H1 (cell line): ENCODE measurements around the gene CRK. TPM values are rescaled to one million over a fixed set of nuclear protein-coding genes. Genes with fewer than 3 reads are reported as not detected.

Experiments used
- CTCF ChIA-PET: fragments of 300-600 bp; sonication (Branson Sonifier 250); formaldehyde crosslinking; loops from one replicate; lab custom pipeline; 2021; ENCODE audit not compliant: partially characterized antibody; lab: Charles Lee
- POLR2A ChIA-PET: fragments of 300-600 bp; sonication (Branson Sonifier 250); formaldehyde crosslinking; loops from one replicate; lab custom pipeline; 2021; ENCODE audit warnings: inconsistent platforms; ENCODE audit not compliant: partially characterized antibody; lab: Charles Lee
- DNase-seq, 2 experiments: peaks; one replicate each; pipeline versions ENCODE4 v3.0.0 to v3.0.0-alpha.2; 2010 to 2022; ENCODE audit warnings: low spot score in 2 of 2, low read depth in 1 of 2, mixed read lengths in 1 of 2
- FAIRE-seq: peaks from 2 replicates; lab custom pipeline; 2011; peaks lifted over from hg19 to GRCh38; lab: Jason Lieb, UNC
- H2AFZ ChIP-seq: 2 replicates; pipeline ENCODE4 v1.8.1; 2012; ENCODE audit warnings: low read length, inconsistent platforms
- H2AK5ac ChIP-seq: 2 replicates; pipeline ENCODE4 v1.6.1; 2013; ENCODE audit warnings: low read depth, low read length
- H2BK120ac ChIP-seq: replicated peaks from 2 replicates; pipeline ENCODE3; 2013; ENCODE audit warnings: low read depth, low read length, inconsistent platforms
- H2BK12ac ChIP-seq: 2 replicates; pipeline ENCODE4 v1.6.1; 2013; ENCODE audit warnings: low read depth, low read length
- H2BK15ac ChIP-seq: 2 replicates; pipeline ENCODE4 v1.6.1; 2013; ENCODE audit warnings: low read length
- H2BK20ac ChIP-seq: 2 replicates; pipeline ENCODE4 v1.6.1; 2013; ENCODE audit warnings: low read length
- H2BK5ac ChIP-seq: 2 replicates; pipeline ENCODE4 v1.6.1; 2013; ENCODE audit warnings: low read depth, low read length
- H3K14ac ChIP-seq: 2 replicates; pipeline ENCODE4 v1.6.1; 2013; ENCODE audit warnings: inconsistent platforms; ENCODE audit not compliant: insufficient read length
- H3K18ac ChIP-seq: 2 replicates; pipeline ENCODE4 v1.6.1; 2013; ENCODE audit warnings: low read length; ENCODE audit errors: extremely low read depth
- H3K23ac ChIP-seq: 2 replicates; pipeline ENCODE4 v1.6.1; 2013; ENCODE audit warnings: inconsistent platforms; ENCODE audit not compliant: insufficient read length
- H3K23me2 ChIP-seq: 2 replicates; pipeline ENCODE4 v1.6.1; 2013; ENCODE audit warnings: low read depth, low read length
- H3K27ac ChIP-seq: 2 replicates; pipeline ENCODE4 v1.6.1; 2011; ENCODE audit warnings: low read depth, low read length, inconsistent platforms
- H3K27me3 ChIP-seq, 4 experiments: replicated peaks in 1 of 4; 1 replicate in 1 of 4; 2 replicates in 3 of 4; pipeline versions ENCODE4 v1.6.1 to v1.8.1; 2011 to 2013; ENCODE audit warnings: low read length in 3 of 4, mild to moderate bottlenecking in 3 of 4, inconsistent platforms in 2 of 4, mixed read lengths in 2 of 4, moderate library complexity in 1 of 4; ENCODE audit not compliant: control insufficient read depth in 3 of 4, insufficient read depth in 3 of 4; ENCODE audit errors: extremely low read depth in 1 of 4
- H3K36me3 ChIP-seq, 4 experiments: 2 replicates each; pipeline versions ENCODE4 v1.6.1 to v1.8.1; 2011 to 2013; ENCODE audit warnings: mild to moderate bottlenecking in 4 of 4, low read length in 3 of 4, moderate library complexity in 2 of 4, control low read depth in 1 of 4, inconsistent platforms in 1 of 4; ENCODE audit not compliant: insufficient read depth in 4 of 4, control insufficient read depth in 2 of 4
- H3K4ac ChIP-seq: replicated peaks from 2 replicates; pipeline ENCODE3; 2013; ENCODE audit warnings: low read length, low read depth, mixed read lengths, inconsistent platforms; ENCODE audit not compliant: insufficient read length
- H3K4me1 ChIP-seq, 4 experiments: replicated peaks in 1 of 4; 1 replicate in 1 of 4; 2 replicates in 3 of 4; pipeline versions ENCODE4 v1.6.1 to v1.8.1; 2011 to 2013; ENCODE audit warnings: low read length in 3 of 4, inconsistent platforms in 2 of 4, mixed read lengths in 1 of 4; ENCODE audit not compliant: insufficient read depth in 4 of 4, control insufficient read depth in 3 of 4
- H3K4me2 ChIP-seq, 2 experiments: 2 replicates each; pipeline versions ENCODE4 v1.6.1 to v1.8.1; 2011 to 2013; ENCODE audit warnings: low read depth in 2 of 2, low read length in 2 of 2, control low read depth in 1 of 2, inconsistent platforms in 1 of 2, mild to moderate bottlenecking in 1 of 2; ENCODE audit not compliant: insufficient read depth in 1 of 2
- H3K4me3 ChIP-seq, 4 experiments: fragments of 200-600, 300-600 bp in 1 of 4; sonication (generic), shearing (Covaris generic), sonication (Bioruptor Twin) in 1 of 4; 2 replicates each; pipeline versions ENCODE4 v1.5.1 to v1.8.1; 2011 to 2016; ENCODE audit warnings: low read length in 4 of 4, low read depth in 3 of 4, control low read depth in 2 of 4, inconsistent platforms in 2 of 4, mild to moderate bottlenecking in 2 of 4, mixed read lengths in 1 of 4, moderate library complexity in 1 of 4; ENCODE audit not compliant: insufficient read depth in 2 of 4; ENCODE audit errors: extremely low read depth in 1 of 4
- H3K56ac ChIP-seq: replicated peaks from 2 replicates; pipeline ENCODE3; 2013; ENCODE audit warnings: low read depth, mild to moderate bottlenecking, mixed read lengths, low read length, inconsistent platforms; ENCODE audit not compliant: insufficient read length
- H3K79me1 ChIP-seq: 2 replicates; pipeline ENCODE4 v1.6.1; 2013; ENCODE audit warnings: low read depth, low read length, control low read depth
- H3K79me2 ChIP-seq, 2 experiments: 2 replicates each; pipeline versions ENCODE4 v1.6.1 to v1.8.1; 2012 to 2013; ENCODE audit warnings: low read length in 2 of 2, mild to moderate bottlenecking in 2 of 2, inconsistent platforms in 1 of 2; ENCODE audit not compliant: insufficient read depth in 2 of 2, control insufficient read depth in 1 of 2
- H3K9ac ChIP-seq, 4 experiments: replicated peaks in 1 of 4; 1 replicate in 1 of 4; 2 replicates in 3 of 4; pipeline versions ENCODE4 v1.6.1 to v1.8.1; 2011 to 2013; ENCODE audit warnings: low read depth in 3 of 4, low read length in 3 of 4, control low read depth in 2 of 4, mild to moderate bottlenecking in 2 of 4, moderate library complexity in 2 of 4, inconsistent platforms in 1 of 4; ENCODE audit errors: extremely low read depth in 1 of 4
- H3K9me3 ChIP-seq, 2 experiments: 2 replicates each; pipeline versions ENCODE4 v1.6.1 to v1.8.1; 2012 to 2013; ENCODE audit warnings: mild to moderate bottlenecking in 2 of 2, moderate library complexity in 2 of 2, control low read depth in 1 of 2, inconsistent platforms in 1 of 2, low read depth in 1 of 2, low read length in 1 of 2, mixed read lengths in 1 of 2; ENCODE audit not compliant: insufficient read depth in 2 of 2
- H4K20me1 ChIP-seq, 2 experiments: replicated peaks in 1 of 2; 2 replicates each; pipeline versions ENCODE3 to v1.8.1; 2011 to 2013; ENCODE audit warnings: inconsistent platforms in 2 of 2, low read length in 2 of 2, mild to moderate bottlenecking in 1 of 2; ENCODE audit not compliant: insufficient read depth in 2 of 2, control insufficient read depth in 1 of 2
- H4K5ac ChIP-seq: 2 replicates; pipeline ENCODE4 v1.6.1; 2013; ENCODE audit warnings: low read length, low read depth, mixed read lengths, inconsistent platforms; ENCODE audit not compliant: insufficient read length
- H4K8ac ChIP-seq: 2 replicates; pipeline ENCODE4 v1.8.0; 2013; ENCODE audit warnings: mild to moderate bottlenecking, moderate library complexity, low read length, inconsistent platforms; ENCODE audit not compliant: insufficient read depth; ENCODE audit errors: extremely low read depth
- H4K91ac ChIP-seq: replicated peaks from 2 replicates; pipeline ENCODE3; 2013; ENCODE audit warnings: low read length, mixed read lengths, inconsistent platforms; ENCODE audit not compliant: insufficient read length
- BCL11A ChIP-seq, 2 experiments: IDR thresholded peaks; one replicate each; pipeline ENCODE4 v1.6.1; 2011; ENCODE audit warnings: low read depth in 2 of 2, low read length in 2 of 2, mild to moderate bottlenecking in 2 of 2
- CBX5 ChIP-seq: fragments of 300-800, 300-1000 bp; sonication (generic); IDR thresholded peaks from 2 replicates; pipeline ENCODE4 v1.7.1; 2016; ENCODE audit warnings: antibody characterized with exemption, low read length, low read depth
- CHD2 ChIP-seq: IDR thresholded peaks from 2 replicates; pipeline ENCODE4 v1.6.1; 2012; ENCODE audit warnings: low read length, improper control_type of control experiment
- GTF2F1 ChIP-seq: IDR thresholded peaks from 2 replicates; pipeline ENCODE4 v1.6.1; 2012; ENCODE audit warnings: low read depth, low read length, improper control_type of control experiment, borderline replicate concordance
- HDAC2 ChIP-seq, 2 experiments: fragments of 300-600 bp in 1 of 2; sonication (generic) in 1 of 2; IDR thresholded peaks; 2 replicates each; pipeline ENCODE4 v1.6.1; 2011 to 2012; ENCODE audit warnings: low read depth in 2 of 2, low read length in 2 of 2, mild to moderate bottlenecking in 2 of 2, moderate library complexity in 2 of 2, borderline replicate concordance in 1 of 2, inconsistent platforms in 1 of 2
- JUND ChIP-seq: IDR thresholded peaks from 2 replicates; pipeline ENCODE4 v1.6.1; 2011; ENCODE audit warnings: mild to moderate bottlenecking, improper control_type of control experiment, low read length
- POLR2A ChIP-seq, 2 experiments: IDR thresholded peaks; 1 replicate in 1 of 2; 2 replicates in 1 of 2; pipeline ENCODE4 v1.6.1; 2011; ENCODE audit warnings: low read depth in 2 of 2, low read length in 2 of 2, mild to moderate bottlenecking in 2 of 2; ENCODE audit errors: control extremely low read depth in 1 of 2
- SP4 ChIP-seq: IDR thresholded peaks from 2 replicates; pipeline ENCODE4 v1.6.1; 2012; ENCODE audit warnings: low read length, inconsistent platforms
- TCF12 ChIP-seq: IDR thresholded peaks from 2 replicates; pipeline ENCODE4 v1.6.1; 2011; ENCODE audit warnings: low read depth, mild to moderate bottlenecking, low read length
- WGBS, 2 experiments: shearing (Covaris generic) in 1 of 2; methylation state at CpG; one replicate each; pipeline versions ENCODE4 v1.1.6 to v1.1.7; 2013 to 2015; ENCODE audit warnings: low lambda C conversion rate in 2 of 2, mixed read lengths in 2 of 2, inconsistent platforms in 1 of 2, low coverage in 1 of 2, missing lambda C conversion rate in 1 of 2; ENCODE audit not compliant: insufficient replicate concordance in 2 of 2, insufficient coverage in 1 of 2, insufficient read length in 1 of 2; ENCODE audit errors: extremely low coverage in 1 of 2, missing lambda C conversion rate in 1 of 2; 5-methylcytosine and 5-hydroxymethylcytosine counted together
- polyA plus RNA-seq, 7 experiments: library from polyadenylated mRNA; depleted of rRNA in 3 of 7; stranded (reverse) in 5 of 7; unstranded in 2 of 7; fragments of >200 nt in 5 of 7; fragments of 200-250 nt in 2 of 7; gene quantifications; 1 replicate in 5 of 7; 2 replicates in 1 of 7; 4 replicates in 1 of 7; pipeline versions ENCODE4 v1.2.1 to v1.2.3, GENCODE V29; 2011 to 2013; ENCODE audit warnings: missing spikeins in 2 of 7, mixed read lengths in 2 of 7
- total RNA-seq: library from RNA; stranded (reverse); fragmentation: NEBNext Ultra II Directional; extraction: Animal tissue kit (Norgen Biotek cat#: 25700); gene quantifications from 2 replicates; pipeline ENCODE4 v1.2.1, GENCODE V29; 2021
- TF ChIP-seq, protein P1 (sequence below), 3 experiments: IDR thresholded peaks; 1 replicate in 2 of 3; 2 replicates in 1 of 3; pipeline versions ENCODE4 v1.5.1 to v1.6.1; 2011; ENCODE audit warnings: low read length in 3 of 3, mild to moderate bottlenecking in 3 of 3, inconsistent platforms in 2 of 3, low read depth in 1 of 3, moderate library complexity in 1 of 3; ENCODE audit not compliant: insufficient read depth in 1 of 3; ENCODE audit errors: control extremely low read depth in 1 of 3

CRK gene
- total and polyA plus RNA-seq, 2 of the 8 experiments (the other 6 are each of a cell fraction or from before 2014, with no cell fraction given), result 32.8 to 57.1 TPM

- Histone ChIP-seq H3K9me3 (no peaks in the 10 kb centered on the region), H3K9ac (no peak overlapping the region), H2AFZ (no peak overlapping the region), H2BK12ac (peak overlapping the region; percentile 88; the same call in 1 of the 2 replicates), H3K27me3 (peaks cover 0 to 6% (median 0%) of the 10 kb centered on the region in 4 experiments; a peak in 2 of 7 replicates), H3K14ac (no peak overlapping the region), H4K91ac (no peak overlapping the region), H3K79me2 (no peaks in the 10 kb centered on the region), H3K79me1 (no peaks in the 10 kb centered on the region; the same call in 1 of the 2 replicates), H3K23me2 (peaks cover 17% of the 10 kb centered on the region; the same call in 1 of the 2 replicates), H3K4ac (no peak overlapping the region), H4K5ac (no peak overlapping the region), H2BK20ac (no peak overlapping the region), H3K27ac (no peak overlapping the region), H3K4me3 (peak overlapping the region in 1 of 4 experiments; percentile 74; a peak in 2 of 8 replicates), H2BK5ac (no peak overlapping the region), H2AK5ac (peak overlapping the region; percentile 43), H3K4me1 (peaks cover 0 to 27% (median 17%) of the 10 kb centered on the region in 4 experiments; a peak in 6 of 7 replicates), H3K56ac (no peak overlapping the region), H2BK120ac (no peak overlapping the region), H4K20me1 (peaks cover 2 to 7% of the 10 kb centered on the region in 2 experiments), H2BK15ac (peak overlapping the region; percentile 25; the same call in 1 of the 2 replicates), H4K8ac (no peak overlapping the region; the same call in 1 of the 2 replicates), H3K36me3 (no peaks in the 10 kb centered on the region), H3K4me2 (peak overlapping the region; percentile 67 to 74; a peak in 3 of 4 replicates), H3K23ac (no peak overlapping the region), H3K18ac (0 out of 2 replicates have a peak overlapping the region, but pooled peaks have one; percentile 20)
- 83% methylated on average over 7 of the region's 7 CpGs; no CpG with 5 or more reads in 1 of the 2 experiments for WGBS, 2 experiments
- CTCF ChIA-PET, result interaction anchor here (0.7 to 3.7 kb wide), 6 partner anchors 22 to 184 kb away, joined by 3 to 18 read pairs (median 3); partner anchors contain the start of genes CRK and INPP5K
- FAIRE-seq (no peak), DNase-seq (no peak)
- POLR2A ChIA-PET, result interaction anchor here (0.6 to 2.0 kb wide), 5 partner anchors 9 to 102 kb away, joined by 3 to 7 read pairs (median 4); no protein-coding TSS in a partner anchor
- TF ChIP-seq, protein P1, sequence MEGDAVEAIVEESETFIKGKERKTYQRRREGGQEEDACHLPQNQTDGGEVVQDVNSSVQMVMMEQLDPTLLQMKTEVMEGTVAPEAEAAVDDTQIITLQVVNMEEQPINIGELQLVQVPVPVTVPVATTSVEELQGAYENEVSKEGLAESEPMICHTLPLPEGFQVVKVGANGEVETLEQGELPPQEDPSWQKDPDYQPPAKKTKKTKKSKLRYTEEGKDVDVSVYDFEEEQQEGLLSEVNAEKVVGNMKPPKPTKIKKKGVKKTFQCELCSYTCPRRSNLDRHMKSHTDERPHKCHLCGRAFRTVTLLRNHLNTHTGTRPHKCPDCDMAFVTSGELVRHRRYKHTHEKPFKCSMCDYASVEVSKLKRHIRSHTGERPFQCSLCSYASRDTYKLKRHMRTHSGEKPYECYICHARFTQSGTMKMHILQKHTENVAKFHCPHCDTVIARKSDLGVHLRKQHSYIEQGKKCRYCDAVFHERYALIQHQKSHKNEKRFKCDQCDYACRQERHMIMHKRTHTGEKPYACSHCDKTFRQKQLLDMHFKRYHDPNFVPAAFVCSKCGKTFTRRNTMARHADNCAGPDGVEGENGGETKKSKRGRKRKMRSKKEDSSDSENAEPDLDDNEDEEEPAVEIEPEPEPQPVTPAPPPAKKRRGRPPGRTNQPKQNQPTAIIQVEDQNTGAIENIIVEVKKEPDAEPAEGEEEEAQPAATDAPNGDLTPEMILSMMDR (IDR thresholded peaks at IDR 0.05; ENCODE audit: control extremely low read depth in 1 of 3, insufficient read depth in 1 of 3, low read depth in 1 of 3, low read length in 3 of 3), result no peak
- TF ChIP-seq GTF2F1 (no peak), SP4 (no peak), JUND (no peak), CBX5 (no peak), HDAC2 (IDR thresholded peaks at IDR 0.05; ENCODE audit: borderline replicate concordance in 1 of 2, low read depth in 2 of 2, low read length in 2 of 2) (no peak), CHD2 (no peak), BCL11A (IDR thresholded peaks at IDR 0.05; ENCODE audit: low read depth in 2 of 2, low read length in 2 of 2) (no peak), POLR2A (IDR thresholded peaks at IDR 0.05; ENCODE audit: control extremely low read depth in 1 of 2, low read depth in 2 of 2, low read length in 2 of 2) (no peak), TCF12 (no peak)
Measured at GRCh38 chr17:1488826-1489270, 32.8 kb upstream of the CRK start.
